NT2/D1 (cell line): ENCODE measurements around the gene NMRK2.

ENCODE experiments used
- DNase-seq: peaks from one replicate; pipeline ENCODE4 v3.0.0-alpha.2; 2011; ENCODE audit warnings: low read depth, low spot score
- H3K27me3 ChIP-seq: 2 replicates; pipeline ENCODE4 v1.6.0; 2011; ENCODE audit warnings: mild to moderate bottlenecking; ENCODE audit not compliant: insufficient read length, insufficient read depth
- H3K36me3 ChIP-seq: 2 replicates; pipeline ENCODE4 v1.6.1; 2011; ENCODE audit warnings: mild to moderate bottlenecking, low read length, mixed read lengths; ENCODE audit not compliant: insufficient read depth, insufficient read length
- H3K4me1 ChIP-seq: 2 replicates; pipeline ENCODE4 v1.5.1; 2011; ENCODE audit not compliant: insufficient read depth, insufficient read length
- H3K4me3 ChIP-seq: 2 replicates; pipeline ENCODE4 v1.5.1; 2011; ENCODE audit warnings: low read depth; ENCODE audit not compliant: insufficient read length
- H3K9ac ChIP-seq: 2 replicates; pipeline ENCODE4 v1.6.0; 2011; ENCODE audit warnings: low read depth; ENCODE audit not compliant: insufficient read length
- H3K9me3 ChIP-seq: 2 replicates; pipeline ENCODE4 v1.5.1; 2011; ENCODE audit warnings: mild to moderate bottlenecking, low read length; ENCODE audit not compliant: insufficient read depth
- SUZ12 ChIP-seq: IDR thresholded peaks from 2 replicates; pipeline ENCODE4 v1.6.1; 2011; ENCODE audit not compliant: insufficient read length, insufficient read depth; ENCODE audit errors: extremely low read depth
- YY1 ChIP-seq: IDR thresholded peaks from 2 replicates; pipeline ENCODE4 v1.6.1; 2011; ENCODE audit not compliant: insufficient read length, insufficient read depth
- ZNF274 ChIP-seq: IDR thresholded peaks from 2 replicates; pipeline ENCODE4 v1.6.1; 2011; ENCODE audit warnings: mild to moderate bottlenecking, low read depth, low read length

Gene NMRK2

GRCh38 chr19:3899531-3900294 lies 33.2 kb upstream of the NMRK2 start:
- Histone ChIP-seq H3K27me3 (no peaks in the 10 kb centered on the region), H3K9me3 (peaks cover 9% of the 10 kb centered on the region; the same call in 1 of the 2 replicates), H3K4me3 (no peak overlapping the region), H3K4me1 (no peaks in the 10 kb centered on the region), H3K9ac (no peak overlapping the region), H3K36me3 (peaks cover 4% of the 10 kb centered on the region)
- TF ChIP-seq ZNF274, result no peak
- TF ChIP-seq YY1, result no peak
- no peak for TF ChIP-seq SUZ12
- DNase-seq, result no peak

DNA sequence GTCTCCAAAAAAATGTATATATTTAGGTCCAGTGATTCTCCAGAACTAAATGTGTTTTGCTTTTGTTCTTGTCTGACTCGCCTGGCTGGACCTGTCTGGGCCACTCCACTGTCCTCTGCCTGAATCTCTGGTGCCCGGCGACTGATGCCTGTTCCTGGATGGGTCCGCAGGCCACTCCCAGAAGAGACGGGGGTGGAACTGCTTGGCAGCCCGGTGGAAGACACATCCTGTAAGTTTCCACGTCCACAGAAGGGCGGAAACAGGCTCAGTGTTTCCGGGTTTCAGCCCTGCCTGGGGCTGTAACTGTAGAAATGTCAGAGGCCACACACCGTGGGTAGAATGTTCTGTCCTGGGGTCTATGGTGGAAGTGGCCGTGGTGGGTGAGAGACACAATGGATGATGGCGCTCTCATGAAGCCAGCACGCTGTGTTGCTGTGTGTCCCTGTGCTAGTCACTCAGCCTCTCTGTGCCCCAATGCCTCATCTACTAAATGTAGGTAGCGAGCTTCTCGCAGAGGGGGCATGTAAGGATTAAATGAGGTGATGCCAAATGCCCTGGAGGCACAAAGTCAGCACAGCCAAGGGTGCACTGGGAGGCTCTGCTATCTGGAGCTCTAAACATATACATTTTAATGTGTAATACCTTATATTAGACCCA lies 30.4 kb upstream of the NMRK2 start:
- Histone ChIP-seq H3K27me3 (no peaks in the 10 kb centered on the region), H3K4me3 (no peak overlapping the region), H3K9ac (no peak overlapping the region), H3K4me1 (no peaks in the 10 kb centered on the region), H3K36me3 (peaks cover 4% of the 10 kb centered on the region), H3K9me3 (peaks cover 9% of the 10 kb centered on the region; the same call in 1 of the 2 replicates)
- TF ChIP-seq ZNF274 (no peak), SUZ12 (no peak), YY1 (no peak)
- no peak for DNase-seq

GRCh38 chr19:3904233-3904632 lies 28.6 kb upstream of the NMRK2 start:
- no peaks in the 10 kb centered on the region for H3K27me3 ChIP-seq
- no peaks in the 10 kb centered on the region for H3K9me3 ChIP-seq
- peaks cover 5% of the 10 kb centered on the region for H3K36me3 ChIP-seq
- no peak for DNase-seq
- H3K4me3 ChIP-seq, result no peak overlapping the region
- H3K9ac ChIP-seq, result no peak overlapping the region
- H3K4me1 ChIP-seq, result peaks cover 2% of the 10 kb centered on the region
- no peak for TF ChIP-seq SUZ12
- TF ChIP-seq YY1, result no peak
- no peak for TF ChIP-seq ZNF274

GRCh38 chr19:3907626-3908265 lies 25.1 kb upstream of the NMRK2 start:
- TF ChIP-seq SUZ12, result no peak
- TF ChIP-seq YY1, result no peak
- TF ChIP-seq ZNF274, result no peak
- Histone ChIP-seq H3K4me3 (no peak overlapping the region), H3K4me1 (peaks cover 2% of the 10 kb centered on the region), H3K9ac (no peak overlapping the region), H3K27me3 (no peaks in the 10 kb centered on the region), H3K36me3 (peaks cover 19% of the 10 kb centered on the region), H3K9me3 (peaks cover 6% of the 10 kb centered on the region; the same call in 1 of the 2 replicates)
- DNase-seq, result no peak

GRCh38 chr19:3908266-3909054 lies 24.4 kb upstream of the NMRK2 start:
- peaks cover 20% of the 10 kb centered on the region for H3K36me3 ChIP-seq
- no peaks in the 10 kb centered on the region for H3K27me3 ChIP-seq
- H3K9me3 ChIP-seq, result peaks cover 6% of the 10 kb centered on the region; the same call in 1 of the 2 replicates
- H3K9ac ChIP-seq, result no peak overlapping the region
- no peak for DNase-seq
- H3K4me1 ChIP-seq, result peaks cover 2% of the 10 kb centered on the region
- H3K4me3 ChIP-seq, result no peak overlapping the region
- no peak for TF ChIP-seq YY1
- no peak for TF ChIP-seq SUZ12
- TF ChIP-seq ZNF274, result no peak

DNA sequence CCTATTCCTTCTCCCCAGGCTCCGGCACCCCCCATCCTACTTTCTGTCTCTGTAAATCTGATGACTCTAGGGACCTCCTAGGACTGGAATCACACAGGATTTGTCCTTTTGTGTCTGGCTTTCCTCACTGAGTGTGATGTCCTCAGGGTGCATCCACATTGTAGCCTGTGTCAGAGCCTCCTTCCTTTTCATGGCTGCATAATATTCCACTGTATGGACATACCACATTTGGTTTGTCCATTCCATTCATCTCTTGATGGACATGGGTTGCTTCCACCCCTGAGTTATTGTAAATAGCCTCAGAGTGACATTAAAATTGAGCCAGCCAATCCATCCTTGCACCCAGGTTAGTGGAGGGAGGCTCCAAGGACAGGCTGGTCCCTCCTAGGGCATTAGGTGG lies 22.8 kb upstream of the NMRK2 start:
- Histone ChIP-seq H3K27me3 (no peaks in the 10 kb centered on the region), H3K4me3 (no peak overlapping the region), H3K9ac (no peak overlapping the region), H3K9me3 (peaks cover 6% of the 10 kb centered on the region; the same call in 1 of the 2 replicates), H3K36me3 (peaks cover 22% of the 10 kb centered on the region), H3K4me1 (peaks cover 2% of the 10 kb centered on the region)
- TF ChIP-seq ZNF274 (no peak), YY1 (no peak), SUZ12 (no peak)
- no peak for DNase-seq
